Myocyte (in vitro differentiated cells): ENCODE data around the gene REPS1. TPM values are rescaled to one million over a fixed set of nuclear protein-coding genes. Genes with fewer than 3 reads are reported as not detected.

ENCODE experiments used
- DNase-seq: peaks from one replicate; pipeline ENCODE4 v3.0.0-alpha.2; 2012; ENCODE audit warnings: low read depth
- total RNA-seq: library from RNA; depleted of rRNA; stranded (reverse); fragments of >200 nt; gene quantifications from 2 replicates; pipeline ENCODE4 v1.2.3, GENCODE V29; 2014

Gene REPS1
- total RNA-seq, 1 donor from 2014 or later = 30.9 TPM

- DNase-seq = peak; percentile 62
These were observed 123.6 kb downstream of the REPS1 start for GRCh38 chr6:138864343-138864890.

GRCh38 chr6:138863321-138863720 lies 124.7 kb downstream of the REPS1 start:
- DNase-seq = peak; percentile 55

- peak; percentile 9 for DNase-seq
These were observed 125.6 kb downstream of the REPS1 start for GRCh38 chr6:138862456-138862855.

GRCh38 chr6:138857775-138858174 lies 130.3 kb downstream of the REPS1 start:
- DNase-seq = no peak

- no peak for DNase-seq
These were observed 131.4 kb downstream of the REPS1 start for GRCh38 chr6:138856654-138857053.

Other genes starting within 250 kb of the REPS1 start
- gene CCDC28A, start 214.5 kb downstream of the REPS1 start, total RNA-seq = 4.4 and 6.7 TPM in 2 replicates
- gene ECT2L, start 192.2 kb downstream of the REPS1 start, total RNA-seq = not detected in 2 replicates
- 12.1 and 16.2 TPM in 2 replicates for gene ABRACL, start 40.5 kb upstream of the REPS1 start, total RNA-seq
- gene HECA, start 146.8 kb upstream of the REPS1 start, total RNA-seq = 15.0 and 15.6 TPM in 2 replicates